Endothelial cell of hepatic sinusoid (primary cell): ENCODE results near the gene C16orf82.
"Not testable (repeated sequence)": the region's sequence is repeated elsewhere in the genome, so short reads cannot be mapped to it uniquely, and the experiment has no call there.

Source experiments
- in situ Hi-C: cut with HindIII; loops from 2 replicates; pipeline ENCODE4 v1.10.0; 2017; ENCODE audit warnings: low sequenced_read_pairs

C16orf82 gene

DNA sequence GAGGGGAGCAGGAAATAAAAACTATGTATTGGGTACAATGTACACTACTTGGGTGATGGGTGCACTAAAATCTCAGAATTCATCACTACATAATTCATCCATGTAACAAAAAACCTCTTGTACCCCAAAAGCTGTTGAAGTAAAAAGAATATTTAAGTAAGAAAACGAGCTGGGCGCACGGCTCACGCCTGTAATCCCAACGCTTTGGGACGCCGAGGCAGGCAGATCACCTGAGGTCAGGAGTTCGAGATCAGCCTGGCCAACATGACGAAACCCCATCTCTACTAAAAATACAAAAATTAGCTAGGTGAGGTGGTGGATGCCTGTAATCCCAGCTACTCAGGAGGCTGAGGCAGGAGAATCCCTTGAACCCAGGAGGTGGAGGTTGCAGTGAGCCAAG lies 19.3 kb downstream of the C16orf82 start:
- in situ Hi-C loops, result not testable (repeated sequence)

DNA sequence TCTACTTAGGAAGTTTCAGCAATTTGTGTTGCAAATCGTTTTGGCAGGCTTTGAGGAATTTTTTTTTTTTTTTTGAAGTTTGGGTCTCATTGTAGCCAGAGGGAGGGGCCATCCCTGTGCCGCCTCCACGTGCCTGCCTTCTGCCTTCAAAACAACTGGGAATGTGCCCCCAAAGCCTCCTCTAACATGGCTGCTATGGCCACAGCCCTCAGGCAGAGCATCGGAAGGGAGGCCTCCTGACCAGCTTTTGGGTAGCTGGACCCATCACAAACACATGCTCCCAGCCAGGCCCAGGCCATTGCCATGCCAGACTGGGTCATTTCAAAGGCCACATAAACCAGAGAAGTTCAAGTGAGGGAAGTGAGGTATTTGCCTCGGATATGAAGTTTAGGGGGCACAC lies 21.5 kb downstream of the C16orf82 start:
- in situ Hi-C loops, result no loop called here

DNA sequence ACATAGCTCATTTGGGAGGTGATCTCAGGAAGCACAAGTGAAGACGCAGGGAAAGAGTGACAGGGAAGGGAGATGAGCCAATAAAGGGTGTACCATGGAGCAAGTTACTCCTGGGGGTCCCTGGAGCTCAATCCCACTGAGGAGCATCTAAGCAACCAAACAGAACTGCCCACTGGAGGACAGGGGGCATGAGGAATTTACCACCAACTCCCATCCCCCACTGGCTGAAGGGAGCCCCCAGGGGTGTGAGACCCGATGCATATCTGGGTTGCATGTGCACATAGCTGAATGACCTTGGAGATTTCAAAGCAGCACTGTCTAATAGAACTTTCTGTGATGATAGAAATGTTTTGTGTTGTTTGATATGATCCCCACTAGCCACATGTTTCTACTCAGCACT lies 29.6 kb downstream of the C16orf82 start:
- in situ Hi-C loops, result no loop called here

DNA sequence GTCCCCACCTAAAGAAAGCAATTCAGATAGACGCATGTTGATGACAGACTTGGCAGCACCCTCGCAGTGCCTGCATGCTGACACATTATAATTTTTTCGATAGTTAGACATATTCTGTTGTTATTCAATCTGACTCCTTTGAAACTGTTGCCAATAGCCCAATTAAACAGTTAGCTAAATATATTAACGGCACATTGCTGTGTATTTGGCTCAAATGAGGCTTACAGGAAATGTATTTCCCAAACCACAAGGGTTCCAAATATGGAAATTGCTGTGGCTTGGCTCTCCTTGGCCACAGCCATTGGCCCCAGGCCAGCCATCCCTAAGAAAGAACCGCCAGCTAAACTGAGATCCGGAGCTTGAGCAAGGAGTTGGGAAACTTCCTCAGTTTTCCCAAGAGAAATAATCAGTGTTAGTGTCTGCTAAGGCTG lies 31.1 kb downstream of the C16orf82 start:
- in situ Hi-C loops, result no loop called here

DNA sequence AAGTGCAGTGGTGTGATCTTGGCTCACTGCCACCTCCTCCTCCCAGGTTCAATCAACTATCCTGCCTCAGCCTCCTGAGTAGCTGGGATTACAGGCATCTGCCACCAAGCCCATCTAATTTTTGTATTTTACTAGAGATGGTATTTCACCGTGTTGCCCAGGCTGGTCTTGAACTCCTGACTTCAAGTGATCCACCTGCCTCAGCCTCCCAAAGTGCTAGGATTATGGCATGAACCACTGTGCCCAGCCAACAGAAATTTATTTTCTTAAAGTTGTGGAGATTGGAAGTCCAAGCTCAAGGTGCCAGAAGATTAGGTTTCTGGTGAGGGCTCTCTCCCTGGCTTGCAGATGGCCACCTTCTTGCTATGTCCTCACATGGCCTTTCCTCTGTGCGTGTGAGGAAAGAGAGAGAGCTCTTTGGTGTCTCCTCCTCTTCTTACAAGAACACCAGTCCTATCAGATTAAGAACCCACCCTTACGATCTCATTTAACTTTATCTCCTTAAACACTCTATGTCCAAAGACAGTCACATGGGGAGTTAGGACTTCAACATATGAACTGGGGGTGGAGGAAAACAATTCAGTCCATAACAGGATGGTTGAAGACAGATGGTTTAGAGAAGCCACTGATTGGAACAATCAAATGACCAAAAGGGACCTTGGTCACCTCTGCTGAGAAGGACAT lies 31.8 kb downstream of the C16orf82 start:
- in situ Hi-C loops, result no loop called here

DNA sequence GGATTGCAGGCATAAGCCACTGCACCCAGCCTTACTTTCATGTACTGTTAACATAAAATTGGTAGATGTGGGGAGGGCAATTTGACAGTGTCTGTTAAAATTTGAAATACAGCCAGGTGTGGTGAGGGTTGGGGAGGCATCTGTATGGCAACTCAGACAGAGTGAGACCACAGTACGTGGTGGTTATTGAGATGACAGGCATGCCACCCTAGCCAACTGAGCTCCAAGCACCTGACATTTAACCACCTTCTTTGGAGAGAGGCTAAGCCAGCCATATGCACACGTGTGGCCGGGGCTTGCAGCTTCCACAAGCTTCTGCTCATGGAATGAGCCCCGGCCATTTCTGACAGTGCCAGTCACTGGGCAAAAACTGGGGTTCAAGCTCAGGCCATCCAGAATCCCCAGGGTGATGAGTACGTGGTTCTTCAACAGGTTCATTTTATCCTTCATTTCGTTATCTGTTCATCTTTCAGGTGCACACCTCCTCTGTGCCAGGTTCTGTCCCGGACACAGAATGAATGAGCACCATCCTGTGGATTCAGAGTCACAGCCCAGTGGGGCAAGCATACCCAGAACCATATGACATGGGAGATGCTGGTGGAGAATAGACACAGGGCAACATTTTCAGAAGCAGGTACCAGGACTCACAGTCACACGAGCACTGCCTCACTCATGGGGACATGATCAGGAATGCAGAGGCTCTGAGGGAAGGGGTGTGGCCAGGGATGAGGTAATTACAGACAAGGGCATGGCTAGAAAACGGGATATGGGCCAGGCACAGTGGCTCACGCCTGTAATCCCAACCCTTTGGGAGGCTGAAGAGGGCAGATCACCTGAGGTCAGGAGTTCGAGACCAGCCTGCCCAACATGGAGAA lies 36.2 kb downstream of the C16orf82 start:
- in situ Hi-C loops, result no loop called here

DNA sequence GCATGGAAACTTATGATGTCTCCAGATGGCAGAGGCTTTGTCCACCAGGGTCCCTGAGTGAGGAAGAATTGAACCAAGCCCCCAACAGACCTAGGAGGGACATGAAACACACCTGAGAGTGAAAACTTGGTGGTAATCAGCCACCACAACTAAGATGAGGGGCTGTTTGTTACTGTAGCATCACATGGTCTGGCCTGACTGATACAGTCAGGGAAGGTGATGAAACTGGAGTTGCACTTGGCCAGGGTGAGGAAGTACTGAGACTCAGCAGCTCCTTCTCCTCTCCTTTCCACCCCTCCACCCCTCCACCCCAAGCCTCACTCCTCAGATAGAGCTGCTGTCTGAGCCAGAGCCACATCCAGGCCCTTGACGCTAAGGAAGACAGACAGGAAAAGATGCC lies 37.2 kb downstream of the C16orf82 start:
- in situ Hi-C loops, result no loop called here

DNA sequence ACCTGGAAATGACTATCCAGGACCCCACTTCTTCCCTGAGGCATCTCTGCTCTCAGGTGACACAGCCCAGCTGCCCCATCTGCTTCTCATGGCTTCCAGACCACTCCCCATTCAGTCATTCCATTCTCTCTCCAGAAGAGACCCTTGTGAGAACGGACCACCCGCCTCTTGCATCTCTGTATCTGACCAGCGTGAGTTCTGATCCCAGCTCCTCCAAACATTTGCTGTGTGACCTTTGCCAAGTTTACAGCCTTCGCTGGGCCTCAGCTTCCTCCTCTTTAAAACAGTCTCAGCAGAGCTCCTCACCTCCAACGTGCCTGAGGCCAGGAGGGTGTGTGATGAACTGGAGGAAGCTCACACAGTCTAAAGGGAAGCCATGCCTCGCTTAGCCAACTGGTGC lies 39.6 kb downstream of the C16orf82 start:
- in situ Hi-C loops, result no loop called here

DNA sequence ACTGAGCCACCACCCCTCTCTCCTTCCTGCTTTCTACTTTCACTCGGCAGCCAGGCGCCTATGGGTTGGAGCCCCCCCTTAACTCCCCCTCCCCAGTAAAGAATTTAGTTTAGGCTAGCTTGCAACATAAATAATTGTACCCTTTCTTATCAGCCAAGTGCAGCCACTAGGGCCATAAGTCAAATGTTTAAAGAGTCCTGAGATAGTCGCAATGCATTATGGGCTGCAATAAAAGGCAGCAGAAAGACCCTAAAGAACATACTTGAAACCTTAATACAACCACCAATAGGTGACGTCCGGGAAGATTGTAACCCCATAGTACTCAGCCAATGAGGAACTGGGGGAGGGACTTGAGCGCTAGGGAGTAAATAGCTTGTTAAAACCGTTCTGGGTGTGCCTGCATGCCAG lies 40.5 kb downstream of the C16orf82 start:
- in situ Hi-C loops, result no loop called here

DNA sequence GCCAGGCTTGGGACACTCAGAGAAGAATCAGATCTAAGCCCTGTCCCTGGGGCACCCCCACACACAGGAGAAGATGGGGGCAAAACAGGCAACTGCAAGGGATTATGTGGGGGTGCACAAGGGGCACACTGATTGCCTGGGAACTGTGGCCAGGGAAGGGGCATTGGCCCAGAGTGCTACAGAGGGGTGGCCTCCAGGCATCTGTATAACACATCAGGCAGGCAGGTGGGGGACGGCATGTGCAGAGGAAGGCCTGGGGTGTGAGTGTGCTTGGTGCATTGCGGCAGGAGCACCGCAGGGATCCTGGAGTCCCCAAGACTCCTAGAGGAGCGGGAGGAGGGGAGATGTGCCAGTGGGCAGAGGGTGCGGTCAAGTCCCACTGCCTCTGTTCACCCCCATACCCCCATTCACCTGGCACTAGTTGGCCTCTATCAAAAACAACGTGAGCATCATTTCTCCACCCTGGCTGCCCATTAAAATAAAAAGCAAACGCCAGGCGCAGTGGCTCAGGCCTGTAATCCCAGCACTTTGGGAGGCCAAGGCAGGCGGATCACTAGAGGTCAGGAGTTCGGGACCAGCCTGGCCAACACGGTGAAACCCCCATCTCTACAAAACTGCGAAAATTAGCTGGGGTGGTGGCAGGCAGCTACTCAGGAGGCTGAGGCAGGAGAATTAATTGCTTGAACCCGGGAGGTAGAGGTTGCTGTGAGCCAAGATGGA lies 41.5 kb downstream of the C16orf82 start:
- in situ Hi-C loops, result no loop called here

DNA sequence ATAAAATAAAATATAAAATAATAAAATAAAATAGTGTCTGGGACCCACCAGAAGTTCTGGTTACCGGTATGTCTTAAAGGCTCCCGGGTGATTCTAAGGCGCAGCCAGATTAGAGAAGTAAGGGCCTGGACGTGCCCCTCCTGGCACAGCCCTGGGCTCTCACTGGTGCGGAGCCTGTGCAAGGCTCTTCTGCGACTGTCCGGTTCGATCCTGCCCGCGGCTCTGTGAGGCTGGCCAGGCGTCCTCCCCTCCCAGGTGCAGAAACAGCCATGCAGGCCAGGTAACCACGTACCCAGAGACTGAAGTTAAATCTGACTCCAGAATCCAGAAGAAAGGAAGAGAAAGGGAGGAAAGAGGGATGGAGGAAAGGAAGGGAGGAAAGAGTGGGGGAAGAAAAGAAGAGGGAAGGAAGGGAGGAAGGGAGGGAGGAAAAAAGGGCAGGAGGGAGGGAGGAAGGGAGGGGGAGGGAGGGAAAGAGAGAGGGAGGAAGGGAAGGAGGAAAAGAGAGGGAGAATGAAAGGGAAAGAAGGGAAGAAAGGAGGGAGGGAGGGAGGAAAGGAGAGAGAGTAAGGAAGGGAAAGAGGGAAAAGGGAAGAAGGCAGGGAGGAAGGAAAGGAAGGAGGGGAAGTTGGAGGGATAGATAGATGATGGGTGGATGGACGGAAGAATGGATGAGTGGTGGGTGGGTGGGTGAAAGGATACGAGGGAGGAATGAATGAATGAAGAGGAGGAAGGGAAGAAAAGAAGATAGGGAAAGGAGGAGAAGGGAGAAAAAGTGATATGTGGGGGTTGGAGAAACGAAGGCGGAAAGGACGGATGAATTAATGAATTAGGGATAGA lies 42.3 kb downstream of the C16orf82 start:
- in situ Hi-C loops, result no loop called here

DNA sequence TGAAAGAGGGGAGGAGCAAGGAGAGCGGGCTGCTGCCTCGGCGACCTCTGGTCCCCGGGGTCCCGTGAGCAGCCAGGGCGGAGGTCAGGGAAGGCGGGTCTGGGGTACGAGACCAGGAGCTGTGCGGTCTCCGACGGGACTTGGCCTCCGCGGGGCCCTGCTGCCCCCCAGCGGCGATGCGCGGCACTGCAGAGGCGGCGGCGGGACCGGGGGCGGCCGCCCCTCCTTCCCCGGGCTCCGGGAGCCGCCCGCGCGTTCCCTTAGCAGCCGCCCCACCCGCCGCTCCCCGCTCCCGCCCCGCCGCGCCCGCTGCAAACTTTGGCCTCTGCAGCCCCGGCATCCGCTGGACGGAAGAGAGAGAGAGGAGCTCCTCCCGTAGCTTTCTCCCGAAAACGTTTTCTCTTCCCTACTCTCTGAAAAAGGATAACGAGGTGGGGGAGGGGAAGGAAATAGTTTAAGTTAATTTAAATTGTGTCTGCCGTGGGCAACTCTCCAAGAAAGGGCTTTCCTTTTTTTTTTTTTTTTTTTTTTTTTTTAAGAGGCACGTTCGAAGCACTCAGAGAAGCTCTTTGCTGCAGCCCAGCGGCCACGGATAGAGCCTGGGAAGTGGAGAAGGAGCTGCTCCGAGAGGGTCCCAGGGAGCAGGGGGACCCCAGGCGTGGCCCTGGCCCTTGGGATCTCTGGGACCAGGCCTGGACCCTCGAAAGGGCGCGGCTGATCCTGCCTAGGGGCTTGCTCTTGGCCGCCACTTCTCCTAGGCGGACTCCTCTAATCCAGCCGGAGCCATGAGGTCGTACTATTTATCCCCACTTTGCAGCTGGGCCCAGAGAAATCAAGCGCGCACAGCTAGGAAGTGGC lies 43.2 kb downstream of the C16orf82 start:
- in situ Hi-C loops, result no loop called here

DNA sequence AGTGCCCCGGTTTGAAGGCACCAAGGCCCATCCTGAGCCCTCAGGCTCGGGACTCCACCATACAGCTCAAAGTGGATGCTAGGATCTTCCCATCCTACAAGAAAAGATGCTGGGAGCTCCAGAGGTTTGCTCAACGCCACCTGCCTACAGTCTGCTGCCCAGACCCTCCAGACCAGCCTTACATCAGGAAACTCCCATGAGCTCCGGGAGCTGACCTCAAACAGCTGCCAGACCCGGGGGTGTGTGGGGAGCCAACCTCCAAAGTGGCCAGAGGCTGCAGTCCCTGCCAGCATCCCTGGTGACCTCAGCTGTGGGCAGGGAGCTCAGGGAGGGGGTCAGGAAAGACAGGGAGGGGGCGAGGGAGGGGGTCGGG lies 43.8 kb downstream of the C16orf82 start:
- in situ Hi-C loops, result no loop called here

DNA sequence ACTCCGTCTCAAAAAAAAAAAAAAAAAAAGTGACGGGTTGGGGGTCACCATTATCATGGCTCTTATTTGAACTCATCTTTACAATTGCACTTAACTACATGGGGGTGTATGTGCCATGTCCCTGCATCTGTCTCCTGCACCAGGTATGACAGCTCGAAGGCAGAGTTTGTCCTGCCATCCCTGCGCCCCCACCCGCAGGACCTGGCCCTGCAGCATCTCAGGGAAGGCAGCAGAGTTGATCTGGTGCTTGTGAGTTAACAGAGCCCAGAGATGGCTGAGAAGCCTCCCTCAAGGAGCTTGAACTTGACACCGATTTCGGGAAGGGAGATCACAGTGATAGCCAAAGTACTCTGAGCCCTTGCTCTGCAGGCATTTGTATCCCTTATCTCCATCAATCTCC lies 44.8 kb downstream of the C16orf82 start:
- in situ Hi-C loops, result no loop called here

DNA sequence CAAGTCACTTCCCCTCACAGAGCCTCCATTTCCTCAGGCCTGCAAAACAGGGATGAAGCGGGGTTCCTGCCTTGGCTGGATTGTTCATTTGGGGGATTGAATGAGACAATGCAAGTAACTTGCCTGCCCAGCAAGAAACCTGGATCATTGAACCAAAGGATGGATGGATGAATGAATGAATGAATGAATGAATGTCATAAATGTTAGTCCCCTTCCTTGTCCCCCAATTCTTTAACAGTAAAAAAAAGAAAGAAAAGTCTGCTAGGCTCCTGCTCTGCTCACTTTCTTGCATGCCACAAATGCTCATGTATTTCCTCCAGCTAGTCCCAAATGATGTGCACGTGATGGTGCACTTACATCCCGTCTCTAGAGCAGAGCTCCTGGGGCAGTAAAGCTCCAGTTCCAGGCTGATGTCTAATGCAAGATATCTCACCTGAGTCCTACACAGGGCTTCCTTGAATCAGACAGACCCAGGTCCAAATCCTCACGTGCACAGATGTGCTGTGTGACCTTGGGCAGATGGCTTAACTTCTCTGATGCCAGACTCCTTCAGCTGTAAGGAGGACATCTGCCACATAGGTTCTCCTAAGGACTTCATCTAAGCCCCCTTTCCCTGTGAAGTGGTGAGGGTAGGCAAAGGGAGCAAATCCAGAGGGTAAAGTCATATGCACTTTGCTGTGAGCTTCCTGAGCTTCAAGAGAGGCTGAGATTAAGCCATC lies 45.5 kb downstream of the C16orf82 start:
- in situ Hi-C loops, result no loop called here

DNA sequence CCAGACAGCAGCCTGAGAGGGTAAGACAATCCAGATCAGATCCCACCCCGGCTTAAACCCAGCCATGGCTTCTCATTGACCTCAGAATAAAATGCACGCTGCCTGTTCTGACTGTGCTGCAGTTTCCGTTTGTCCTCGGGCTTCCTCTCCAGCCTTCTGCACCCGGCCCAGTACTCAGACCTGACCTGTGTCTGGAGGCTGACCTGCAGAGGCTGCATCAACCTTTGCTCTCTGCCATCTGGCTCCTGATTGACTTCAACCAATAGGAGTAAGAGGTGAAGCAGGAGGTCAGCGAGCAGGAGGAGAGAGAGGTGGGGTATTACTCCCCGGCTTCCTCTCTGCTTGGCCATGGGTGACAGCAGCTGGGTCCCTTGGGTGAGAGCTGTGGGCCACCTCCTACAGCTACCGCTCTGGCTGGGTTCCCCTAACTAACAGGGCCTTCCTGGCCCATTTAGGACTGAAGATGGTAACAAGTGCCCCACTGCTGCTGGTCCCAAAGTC lies 46.7 kb downstream of the C16orf82 start:
- in situ Hi-C loops, result no loop called here

DNA sequence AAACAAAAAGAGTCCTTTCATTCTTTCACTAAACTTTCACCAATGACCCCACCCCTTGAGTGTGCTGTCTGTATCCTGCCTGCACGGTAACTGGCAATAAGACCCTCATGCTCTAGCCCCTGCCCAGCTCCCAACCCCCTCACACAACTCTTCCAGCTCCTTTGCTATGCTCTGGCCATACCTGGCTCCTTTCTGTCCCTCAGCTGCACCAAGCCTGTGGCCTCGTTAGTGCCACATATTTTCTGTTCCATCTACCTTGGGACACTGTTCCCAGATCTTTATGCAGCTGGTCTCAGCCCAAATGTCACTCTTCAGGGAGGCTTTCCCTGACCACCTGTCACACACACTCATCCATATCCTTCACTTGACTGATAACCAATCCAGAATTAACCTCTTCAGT lies 47.3 kb downstream of the C16orf82 start:
- in situ Hi-C loops, result no loop called here

DNA sequence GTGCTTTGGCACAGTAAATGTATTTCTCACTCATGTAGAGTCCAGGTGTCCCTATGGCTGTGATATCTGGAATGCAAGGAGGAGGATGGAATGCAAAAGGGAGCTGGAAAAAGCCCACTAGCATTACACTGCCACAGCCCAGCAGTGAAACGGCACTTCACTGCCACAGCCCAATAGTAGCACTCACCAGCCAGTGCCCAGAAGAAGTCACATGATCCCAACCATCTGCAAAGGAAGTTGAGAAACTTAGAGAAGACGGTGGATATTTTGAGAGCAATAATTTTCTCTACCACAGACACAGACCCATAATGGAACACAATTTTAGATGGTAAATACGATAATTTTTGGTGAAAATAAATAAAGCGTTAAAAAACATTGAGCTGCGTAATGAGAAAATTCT lies 51.8 kb downstream of the C16orf82 start:
- in situ Hi-C loops, result loop anchor here (5.0 kb wide), 2 partner anchors 49 to 61 kb away; no protein-coding TSS in a partner anchor
